ENCODE results near the gene HUNK. TPM values are rescaled to one million over a fixed set of nuclear protein-coding genes. Genes with fewer than 3 reads are reported as not detected.
A peak's percentile ranks its signal among the peaks of the same experiment; 100 is the strongest.

Gene HUNK
- total RNA-seq, 1 experiment from 2014 or later = 7.0 TPM

GRCh38 chr21:31973402-31973944 lies 100.7 kb downstream of the HUNK start:
- ATAC-seq (no peak), DNase-seq (ENCODE audit: low spot score) (no peak)
- no peaks in the 10 kb centered on the region; the same call in 1 of the 2 replicates for H3K27me3 Mint-ChIP-seq (ENCODE audit: low read depth)
- H3K9me3 Mint-ChIP-seq = no peaks in the 10 kb centered on the region
- H3K27ac Mint-ChIP-seq = no peak overlapping the region
- CTCF ChIA-PET = no interaction called here
- no peak overlapping the region for H3K4me3 Mint-ChIP-seq
- POLR2A ChIA-PET = no interaction called here
- 0 out of 2 replicates have a peak, but pooled peaks cover 2% of the 10 kb centered on the region for H3K36me3 Mint-ChIP-seq
- peaks cover 14% of the 10 kb centered on the region for H3K4me1 Mint-ChIP-seq
- TF ChIP-seq GABPB1 (CRISPR knock-in tag; IDR thresholded peaks at IDR 0.05) (no peak), ARID4B (CRISPR knock-in tag; IDR thresholded peaks at IDR 0.05; ENCODE audit: borderline replicate concordance) (no peak), ZNF317 (CRISPR knock-in tag; IDR thresholded peaks at IDR 0.05; ENCODE audit: borderline replicate concordance, low read depth) (no peak), TEAD1 (CRISPR knock-in tag; IDR thresholded peaks at IDR 0.05) (no peak), CDX4 (CRISPR knock-in tag; IDR thresholded peaks at IDR 0.05; ENCODE audit: borderline replicate concordance) (no peak), PRDM15 (CRISPR knock-in tag; IDR thresholded peaks at IDR 0.05) (no peak), ZNF423 (CRISPR knock-in tag; IDR thresholded peaks at IDR 0.05) (no peak)

GRCh38 chr21:31974454-31974985 lies 101.7 kb downstream of the HUNK start:
- Mint-ChIP-seq H3K4me3 (no peak overlapping the region), H3K27ac (no peak overlapping the region), H3K36me3 (no peaks in the 10 kb centered on the region), H3K27me3 (ENCODE audit: low read depth) (no peaks in the 10 kb centered on the region; the same call in 1 of the 2 replicates), H3K4me1 (peaks cover 14% of the 10 kb centered on the region), H3K9me3 (no peaks in the 10 kb centered on the region)
- CTCF ChIA-PET = interaction anchor here (0.5 to 1.3 kb wide), 5 partner anchors 18 to 188 kb away, joined by 3 to 4 read pairs (median 3); no protein-coding TSS in a partner anchor
- ATAC-seq (peak; percentile 85), DNase-seq (ENCODE audit: low spot score) (peak; percentile 16)
- POLR2A ChIA-PET = interaction anchor here (0.6 to 0.7 kb wide), 2 partner anchors 103 to 1482 kb away, joined by 3 to 4 read pairs; no protein-coding TSS in a partner anchor
- no peak for TF ChIP-seq ATF2 (CRISPR knock-in tag; IDR thresholded peaks at IDR 0.05; ENCODE audit: borderline replicate concordance, low read depth)
- TF ChIP-seq ZNF423 (CRISPR knock-in tag; IDR thresholded peaks at IDR 0.05) = no peak
- no peak for TF ChIP-seq ATF3 (CRISPR knock-in tag; conservative IDR thresholded peaks at IDR 0.05)
- TF ChIP-seq ZNF281 (CRISPR knock-in tag; IDR thresholded peaks at IDR 0.05) = no peak
- TF ChIP-seq GABPB1 (CRISPR knock-in tag; IDR thresholded peaks at IDR 0.05) = no peak
- TF ChIP-seq NFYB (CRISPR knock-in tag; conservative IDR thresholded peaks at IDR 0.05; ENCODE audit: low read depth) = no peak
- TF ChIP-seq SOX15 (CRISPR knock-in tag; IDR thresholded peaks at IDR 0.05) = no peak
- no peak for TF ChIP-seq ATF6 (CRISPR knock-in tag; IDR thresholded peaks at IDR 0.05)
- no peak for TF ChIP-seq JUN (CRISPR knock-in tag; IDR thresholded peaks at IDR 0.05)
- TF ChIP-seq TP53 (CRISPR knock-in tag; IDR thresholded peaks at IDR 0.05) = no peak
- no peak for TF ChIP-seq ESRRA (CRISPR knock-in tag; IDR thresholded peaks at IDR 0.05; ENCODE audit: borderline replicate concordance)
